ENCODE results near the gene CHST9.
"Not testable (repeated sequence)": the region's sequence is repeated elsewhere in the genome, so short reads cannot be mapped to it uniquely, and the experiment has no call there.

CHST9 gene

DNA sequence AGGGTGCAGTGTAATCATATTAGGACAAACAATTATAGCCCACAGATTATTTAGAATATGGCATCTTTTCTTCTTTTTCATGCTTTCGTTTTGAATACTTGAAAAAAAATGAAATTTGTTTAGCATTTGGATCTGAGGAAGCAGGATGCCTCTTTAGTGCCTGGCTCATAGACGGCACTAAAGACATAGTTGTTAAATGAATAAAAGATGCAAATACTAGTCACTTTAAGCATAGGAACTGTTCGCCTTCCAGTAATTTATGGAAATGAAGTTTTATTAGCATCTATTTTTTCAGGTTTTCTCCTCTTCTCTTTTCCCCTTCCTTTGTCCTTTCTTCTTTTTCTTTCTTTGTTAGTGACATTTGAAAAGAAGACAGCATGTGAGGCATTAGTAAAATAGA lies 80.4 kb downstream of the CHST9 start:
- H3K36me3 ChIP-seq (ENCODE audit: control insufficient read depth, insufficient read depth, low read length): no peaks in the 10 kb centered on the region
- H3K9me3 ChIP-seq (ENCODE audit: control insufficient read depth, low read length): no peaks in the 10 kb centered on the region
- H3K27ac ChIP-seq (ENCODE audit: low read depth, low read length, severe bottlenecking): no peak overlapping the region
- H3K4me3 ChIP-seq (ENCODE audit: extremely low read depth, insufficient read depth, low read length, poor library complexity, severe bottlenecking): no peak overlapping the region
- no peaks in the 10 kb centered on the region for H3K4me1 ChIP-seq (ENCODE audit: control insufficient read depth, insufficient read depth, low read length, poor library complexity, severe bottlenecking)
- WGBS, 2 experiments (ENCODE audit: insufficient coverage in 2 of 2): 90 to 100% methylated on average over 1 to 2 of the region's 3 CpGs

DNA sequence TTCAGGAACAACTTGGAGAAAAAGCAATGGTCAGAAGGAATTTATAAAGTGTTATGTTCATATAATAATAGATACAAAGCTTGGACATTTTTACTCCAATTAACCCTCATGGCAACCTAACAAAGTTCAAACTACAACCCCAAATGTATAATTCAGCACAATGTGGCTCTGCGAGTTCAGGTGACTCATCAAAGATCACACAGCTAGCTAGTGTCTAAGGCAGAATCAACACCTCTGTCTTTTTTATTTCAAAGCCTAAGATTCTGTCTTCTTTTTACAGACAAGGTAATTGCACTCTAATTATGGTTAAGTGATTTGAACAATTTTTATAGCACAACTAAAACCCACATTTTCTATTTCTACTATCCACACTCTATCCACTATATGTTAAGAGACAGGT lies 90.5 kb downstream of the CHST9 start:
- Histone ChIP-seq H3K9me3 (ENCODE audit: control insufficient read depth, low read length) (peaks cover 7% of the 10 kb centered on the region), H3K27ac (ENCODE audit: low read depth, low read length, severe bottlenecking) (no peak overlapping the region), H3K4me3 (ENCODE audit: extremely low read depth, insufficient read depth, low read length, poor library complexity, severe bottlenecking) (no peak overlapping the region), H3K4me1 (ENCODE audit: control insufficient read depth, insufficient read depth, low read length, poor library complexity, severe bottlenecking) (no peaks in the 10 kb centered on the region), H3K36me3 (ENCODE audit: control insufficient read depth, insufficient read depth, low read length) (no peaks in the 10 kb centered on the region)
- WGBS, 2 experiments (ENCODE audit: insufficient coverage in 2 of 2): 100% methylated on average over 1 of the region's 1 CpG; no CpG with 5 or more reads in 1 of the 2 experiments

DNA sequence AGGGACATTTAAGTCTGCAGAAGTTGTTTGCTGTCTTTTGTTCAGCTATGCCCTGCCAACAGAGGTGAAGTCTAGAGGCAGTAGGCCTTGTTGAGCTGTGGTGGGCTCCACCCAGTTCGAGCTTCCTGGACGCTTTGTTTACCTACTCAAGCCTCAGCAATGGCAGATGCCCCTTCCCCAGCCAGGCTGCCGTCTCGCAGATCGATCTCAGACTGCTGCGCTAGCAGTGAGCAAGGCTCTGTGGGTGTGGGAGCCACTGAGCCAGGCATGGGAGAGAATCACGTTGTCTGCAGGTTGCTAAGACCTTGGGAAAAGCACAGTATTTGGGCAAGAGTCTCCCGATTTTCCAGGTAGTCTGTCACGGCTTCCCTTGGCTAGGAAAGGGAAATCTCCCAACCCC lies 91.8 kb downstream of the CHST9 start:
- not testable (repeated sequence) for H3K9me3 ChIP-seq (ENCODE audit: control insufficient read depth, low read length); H3K4me1 ChIP-seq (ENCODE audit: control insufficient read depth, insufficient read depth, low read length, poor library complexity, severe bottlenecking); H3K4me3 ChIP-seq (ENCODE audit: extremely low read depth, insufficient read depth, low read length, poor library complexity, severe bottlenecking); H3K27ac ChIP-seq (ENCODE audit: low read depth, low read length, severe bottlenecking); H3K36me3 ChIP-seq (ENCODE audit: control insufficient read depth, insufficient read depth, low read length)
- WGBS, 2 experiments (ENCODE audit: insufficient coverage in 2 of 2): 93 to 95% methylated on average over 6 to 9 of the region's 9 CpGs

DNA sequence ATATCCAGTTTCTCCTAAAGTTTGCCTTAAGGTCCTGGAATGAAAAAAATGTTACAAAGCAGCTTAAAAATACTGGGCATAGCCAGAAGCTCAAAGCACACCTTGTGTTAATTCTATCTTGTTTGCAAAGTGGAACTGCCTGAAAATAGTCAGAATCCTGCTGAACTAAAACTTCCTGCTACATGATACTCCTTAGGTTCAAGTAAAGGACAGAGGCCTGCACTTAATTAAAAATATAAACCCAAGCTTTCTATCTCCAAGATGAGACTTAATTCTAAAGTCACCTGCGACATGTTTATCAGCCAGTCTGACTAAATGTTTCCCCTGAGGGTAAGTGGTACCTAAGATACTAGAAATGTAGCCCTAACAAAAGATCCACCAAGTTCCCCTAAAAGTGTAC lies 103.4 kb downstream of the CHST9 start:
- 100% methylated on average over 1 of the region's 1 CpG; no CpG with 5 or more reads in 1 of the 2 experiments for WGBS, 2 experiments (ENCODE audit: insufficient coverage in 2 of 2)
- no peak overlapping the region for H3K4me3 ChIP-seq (ENCODE audit: extremely low read depth, insufficient read depth, low read length, poor library complexity, severe bottlenecking)
- no peaks in the 10 kb centered on the region for H3K4me1 ChIP-seq (ENCODE audit: control insufficient read depth, insufficient read depth, low read length, poor library complexity, severe bottlenecking)
- no peak overlapping the region for H3K27ac ChIP-seq (ENCODE audit: low read depth, low read length, severe bottlenecking)
- no peaks in the 10 kb centered on the region for H3K9me3 ChIP-seq (ENCODE audit: control insufficient read depth, low read length)
- H3K36me3 ChIP-seq (ENCODE audit: control insufficient read depth, insufficient read depth, low read length): no peaks in the 10 kb centered on the region

DNA sequence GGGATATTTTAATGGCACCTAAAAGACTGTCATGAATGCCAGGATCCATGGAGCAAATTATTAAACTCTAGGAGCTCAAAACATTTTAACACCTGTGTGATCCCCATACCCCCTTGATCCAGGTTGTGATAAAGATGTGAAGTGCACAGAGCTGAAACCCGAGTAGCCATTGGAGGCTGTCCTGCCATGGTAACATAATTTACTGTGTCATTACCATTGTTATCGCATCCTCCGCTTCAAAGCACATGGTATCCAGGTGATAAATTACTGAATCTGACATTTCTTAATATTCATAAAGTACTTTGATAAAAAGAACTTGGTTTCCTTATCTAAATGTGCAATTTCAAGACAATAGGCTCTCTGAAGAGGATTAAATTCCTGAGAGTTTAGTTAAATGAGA lies 109.3 kb downstream of the CHST9 start:
- Histone ChIP-seq H3K9me3 (ENCODE audit: control insufficient read depth, low read length) (no peaks in the 10 kb centered on the region), H3K4me3 (ENCODE audit: extremely low read depth, insufficient read depth, low read length, poor library complexity, severe bottlenecking) (no peak overlapping the region), H3K36me3 (ENCODE audit: control insufficient read depth, insufficient read depth, low read length) (no peaks in the 10 kb centered on the region), H3K4me1 (ENCODE audit: control insufficient read depth, insufficient read depth, low read length, poor library complexity, severe bottlenecking) (no peaks in the 10 kb centered on the region), H3K27ac (ENCODE audit: low read depth, low read length, severe bottlenecking) (no peak overlapping the region)
- no CpG with 5 or more reads among the region's 3 CpGs for WGBS, 2 experiments (ENCODE audit: insufficient coverage in 2 of 2)

DNA sequence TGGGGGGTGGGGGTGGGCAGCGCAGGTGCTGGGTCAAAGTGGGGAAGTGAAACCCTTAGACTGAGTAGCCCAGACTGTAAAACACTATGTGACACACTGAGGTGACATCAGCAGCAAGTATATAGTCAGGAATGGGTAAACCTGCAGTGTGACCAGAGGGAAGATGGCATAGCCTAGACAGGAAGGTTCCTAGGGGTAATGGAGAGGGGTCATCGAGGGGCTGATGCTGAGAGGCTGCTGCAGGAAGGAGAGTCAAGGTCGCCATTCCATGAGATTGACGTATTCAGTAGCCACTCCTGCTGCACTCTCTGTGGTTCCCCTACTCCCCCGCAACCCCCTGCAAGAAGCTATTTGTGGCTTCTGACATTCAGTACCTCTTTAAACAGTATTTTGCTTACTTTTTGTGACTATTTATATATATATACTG lies 111.7 kb downstream of the CHST9 start:
- no peak overlapping the region for H3K4me3 ChIP-seq (ENCODE audit: extremely low read depth, insufficient read depth, low read length, poor library complexity, severe bottlenecking)
- no peaks in the 10 kb centered on the region for H3K36me3 ChIP-seq (ENCODE audit: control insufficient read depth, insufficient read depth, low read length)
- H3K27ac ChIP-seq (ENCODE audit: low read depth, low read length, severe bottlenecking): no peak overlapping the region
- 87 to 100% methylated on average over 2 to 4 of the region's 5 CpGs for WGBS, 2 experiments (ENCODE audit: insufficient coverage in 2 of 2)
- H3K9me3 ChIP-seq (ENCODE audit: control insufficient read depth, low read length): no peaks in the 10 kb centered on the region
- no peaks in the 10 kb centered on the region for H3K4me1 ChIP-seq (ENCODE audit: control insufficient read depth, insufficient read depth, low read length, poor library complexity, severe bottlenecking)

DNA sequence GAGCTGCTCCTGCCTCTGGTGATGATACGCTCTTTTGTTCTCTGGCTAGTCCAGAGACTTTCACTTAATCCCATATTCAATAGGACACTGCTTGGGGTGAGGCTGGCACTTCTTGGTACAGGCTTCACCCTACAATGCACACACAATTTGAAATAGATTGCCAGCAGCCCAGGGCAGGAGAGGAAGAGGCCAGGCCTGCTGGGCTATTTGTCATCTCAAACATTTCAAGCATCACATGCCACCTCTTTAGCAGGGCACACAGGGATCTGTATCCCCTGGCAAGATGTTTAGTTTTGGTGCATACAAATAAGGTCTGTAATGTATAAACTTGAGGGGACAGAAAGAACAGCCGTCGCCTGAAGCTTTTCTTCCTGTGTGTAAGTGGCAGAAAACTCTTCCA lies 120.4 kb downstream of the CHST9 start:
- no peak overlapping the region for H3K27ac ChIP-seq (ENCODE audit: low read depth, low read length, severe bottlenecking)

DNA sequence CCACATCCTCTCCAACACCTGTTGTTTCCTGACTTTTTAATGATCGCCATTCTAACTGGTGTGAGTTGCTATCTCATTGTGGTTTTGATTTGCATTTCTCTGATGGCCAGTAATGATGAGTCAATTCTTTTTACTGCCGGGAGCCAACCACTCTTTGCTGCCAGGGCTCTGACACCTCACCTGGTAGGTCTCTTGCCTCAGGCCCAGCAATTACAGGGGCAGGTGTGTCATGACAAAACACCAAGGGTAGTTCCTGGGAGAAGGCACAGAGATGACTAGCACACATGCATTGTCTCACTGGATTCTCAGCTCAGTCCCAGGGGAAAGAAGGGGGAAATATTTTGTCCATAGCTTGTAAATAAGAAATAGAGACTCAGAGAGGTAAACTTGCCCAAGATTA lies 122.3 kb downstream of the CHST9 start:
- Histone ChIP-seq H3K27ac (ENCODE audit: low read depth, low read length, severe bottlenecking) (no peak overlapping the region), H3K36me3 (ENCODE audit: control insufficient read depth, insufficient read depth, low read length) (no peaks in the 10 kb centered on the region), H3K9me3 (ENCODE audit: control insufficient read depth, low read length) (no peaks in the 10 kb centered on the region), H3K4me3 (ENCODE audit: extremely low read depth, insufficient read depth, low read length, poor library complexity, severe bottlenecking) (no peak overlapping the region), H3K4me1 (ENCODE audit: control insufficient read depth, insufficient read depth, low read length, poor library complexity, severe bottlenecking) (no peaks in the 10 kb centered on the region)
- 89 to 100% methylated on average over 1 of the region's 2 CpGs for WGBS, 2 experiments (ENCODE audit: insufficient coverage in 2 of 2)

More for the DNA sequence above, 120.4 kb downstream of the CHST9 start:
- Histone ChIP-seq H3K9me3 (ENCODE audit: control insufficient read depth, low read length) (no peaks in the 10 kb centered on the region), H3K36me3 (ENCODE audit: control insufficient read depth, insufficient read depth, low read length) (no peaks in the 10 kb centered on the region), H3K4me3 (ENCODE audit: extremely low read depth, insufficient read depth, low read length, poor library complexity, severe bottlenecking) (no peak overlapping the region), H3K4me1 (ENCODE audit: control insufficient read depth, insufficient read depth, low read length, poor library complexity, severe bottlenecking) (no peaks in the 10 kb centered on the region)
- no CpG with 5 or more reads among the region's 3 CpGs for WGBS, 2 experiments (ENCODE audit: insufficient coverage in 2 of 2)

DNA sequence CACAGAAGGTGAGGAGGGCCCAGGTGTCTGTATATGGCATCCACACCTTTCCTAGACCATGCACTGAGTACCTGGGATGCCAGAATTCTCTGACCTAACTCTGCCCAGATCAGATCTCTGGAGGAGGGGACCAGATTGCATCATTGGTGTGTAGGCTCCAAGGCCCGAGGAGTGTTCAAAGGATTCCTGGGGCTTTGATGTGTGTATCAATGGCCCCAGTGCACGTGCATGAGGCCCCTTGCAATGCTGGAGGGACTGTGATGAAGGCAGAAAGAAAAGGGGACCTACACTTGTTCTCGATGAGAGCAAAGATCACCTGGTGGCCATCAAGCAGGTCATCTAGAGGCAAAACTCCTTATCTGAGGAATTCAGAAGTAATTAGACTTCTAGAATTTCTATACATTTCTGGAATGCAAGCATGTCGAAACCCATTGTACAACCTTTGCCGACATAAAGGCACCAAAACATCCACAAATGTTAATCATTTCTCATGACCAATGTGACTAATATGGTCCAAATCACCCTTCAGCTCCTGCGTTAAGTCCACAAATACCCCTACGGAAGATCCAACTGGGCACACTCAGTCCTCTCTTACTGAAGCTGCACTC lies 123.5 kb downstream of the CHST9 start:
- Histone ChIP-seq H3K4me3 (ENCODE audit: extremely low read depth, insufficient read depth, low read length, poor library complexity, severe bottlenecking) (no peak overlapping the region), H3K27ac (ENCODE audit: low read depth, low read length, severe bottlenecking) (no peak overlapping the region), H3K4me1 (ENCODE audit: control insufficient read depth, insufficient read depth, low read length, poor library complexity, severe bottlenecking) (no peaks in the 10 kb centered on the region), H3K9me3 (ENCODE audit: control insufficient read depth, low read length) (no peaks in the 10 kb centered on the region), H3K36me3 (ENCODE audit: control insufficient read depth, insufficient read depth, low read length) (no peaks in the 10 kb centered on the region)
- WGBS, 2 experiments (ENCODE audit: insufficient coverage in 2 of 2): 89 to 91% methylated on average over 6 to 7 of the region's 7 CpGs

DNA sequence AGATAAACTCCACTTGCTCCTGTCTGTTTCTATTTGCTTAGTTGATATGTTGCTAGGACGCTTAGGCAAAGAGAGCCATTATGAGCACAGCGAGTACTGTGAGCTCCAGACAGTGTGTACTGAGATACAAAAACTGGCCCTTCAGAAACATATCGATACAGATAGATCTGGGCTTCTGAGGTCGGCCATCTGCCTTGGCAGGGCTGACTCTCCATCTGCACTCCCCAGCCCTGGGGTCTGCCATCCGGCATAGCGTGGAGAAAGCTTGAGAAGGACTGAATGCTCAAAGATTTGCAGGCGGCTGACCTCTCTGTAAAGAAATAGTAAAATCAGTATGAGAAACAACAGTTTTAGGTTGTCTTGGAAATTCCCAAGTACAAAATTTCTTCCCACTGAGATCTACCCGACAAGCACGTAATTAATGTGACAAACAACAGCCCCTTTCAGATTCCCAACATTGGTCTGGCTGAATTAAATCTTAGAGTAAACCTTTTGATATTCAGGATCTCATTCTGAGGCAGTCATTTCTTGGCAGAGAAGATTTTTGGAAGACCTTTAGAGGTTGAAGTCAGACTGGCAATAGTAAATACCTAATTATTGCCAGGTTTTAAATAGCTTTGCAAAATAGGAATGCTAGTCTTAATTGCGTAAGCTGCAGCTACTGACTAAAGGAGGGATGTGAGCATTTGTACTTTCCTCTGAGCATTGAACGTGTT lies 127.4 kb downstream of the CHST9 start:
- peak overlapping the region; percentile 71 for H3K27ac ChIP-seq (ENCODE audit: low read depth, low read length, severe bottlenecking)
- H3K4me3 ChIP-seq (ENCODE audit: extremely low read depth, insufficient read depth, low read length, poor library complexity, severe bottlenecking): no peak overlapping the region
- H3K4me1 ChIP-seq (ENCODE audit: control insufficient read depth, insufficient read depth, low read length, poor library complexity, severe bottlenecking): no peaks in the 10 kb centered on the region
- 66 to 79% methylated on average over 6 of the region's 11 CpGs for WGBS, 2 experiments (ENCODE audit: insufficient coverage in 2 of 2)
- no peaks in the 10 kb centered on the region for H3K36me3 ChIP-seq (ENCODE audit: control insufficient read depth, insufficient read depth, low read length)
- H3K9me3 ChIP-seq (ENCODE audit: control insufficient read depth, low read length): no peaks in the 10 kb centered on the region

DNA sequence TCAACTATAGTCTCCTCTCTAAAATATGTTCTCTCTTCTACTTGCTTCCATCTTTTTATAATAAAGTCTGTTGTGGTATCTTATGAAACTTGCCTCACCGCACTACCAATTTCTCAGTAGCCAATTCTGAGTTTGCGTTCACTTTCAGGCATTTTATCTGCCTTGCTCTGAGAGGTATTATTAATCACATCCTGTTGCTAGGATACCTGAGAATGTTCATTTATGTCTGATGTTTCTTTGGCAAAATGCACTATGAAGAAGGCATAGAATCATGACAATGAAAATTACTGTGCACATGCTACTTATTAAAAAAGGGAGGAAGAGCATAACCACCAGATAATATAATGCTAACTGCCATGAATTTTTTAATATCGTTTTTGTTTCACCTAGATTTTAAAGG lies 130.2 kb downstream of the CHST9 start:
- Histone ChIP-seq H3K27ac (ENCODE audit: low read depth, low read length, severe bottlenecking) (no peak overlapping the region), H3K4me3 (ENCODE audit: extremely low read depth, insufficient read depth, low read length, poor library complexity, severe bottlenecking) (no peak overlapping the region)
- WGBS, 2 experiments (ENCODE audit: insufficient coverage in 2 of 2): 90% methylated on average over 2 of the region's 3 CpGs; no CpG with 5 or more reads in 1 of the 2 experiments

More for the DNA sequence above, 130.2 kb downstream of the CHST9 start:
- no peaks in the 10 kb centered on the region for H3K9me3 ChIP-seq (ENCODE audit: control insufficient read depth, low read length)
- no peaks in the 10 kb centered on the region for H3K36me3 ChIP-seq (ENCODE audit: control insufficient read depth, insufficient read depth, low read length)
- no peaks in the 10 kb centered on the region for H3K4me1 ChIP-seq (ENCODE audit: control insufficient read depth, insufficient read depth, low read length, poor library complexity, severe bottlenecking)
